ENCODE measurements around the gene TIMM23B. TPM values are rescaled to one million over a fixed set of nuclear protein-coding genes. Genes with fewer than 3 reads are reported as not detected.
"Not testable (repeated sequence)": the region's sequence is repeated elsewhere in the genome, so short reads cannot be mapped to it uniquely, and the experiment has no call there.

TIMM23B gene
- total RNA-seq, 2 experiments from 2014 or later: 18.5 to 19.6 TPM

- DNase-seq; H3K4me3 Mint-ChIP-seq; CTCF ChIA-PET; H3K4me1 Mint-ChIP-seq; H3K27ac Mint-ChIP-seq; H3K27me3 Mint-ChIP-seq; ATAC-seq; H3K36me3 Mint-ChIP-seq; H3K9me3 Mint-ChIP-seq (ENCODE audit: low read depth): not testable (repeated sequence)
These were observed 75.1 kb downstream of the TIMM23B start for GRCh38 chr10:50016926-50017325.

GRCh38 chr10:50017646-50018045, 75.8 kb downstream of the TIMM23B start:
- not testable (repeated sequence) for H3K9me3 Mint-ChIP-seq (ENCODE audit: low read depth); H3K27ac Mint-ChIP-seq; H3K4me3 Mint-ChIP-seq

GRCh38 chr10:50019279-50019678, 77.4 kb downstream of the TIMM23B start:
- H3K27me3 Mint-ChIP-seq; H3K36me3 Mint-ChIP-seq; H3K4me3 Mint-ChIP-seq; H3K4me1 Mint-ChIP-seq; ATAC-seq; DNase-seq; H3K9me3 Mint-ChIP-seq (ENCODE audit: low read depth); CTCF ChIA-PET; H3K27ac Mint-ChIP-seq: not testable (repeated sequence)

More at GRCh38 chr10:50017646-50018045, 75.8 kb downstream of the TIMM23B start:
- DNase-seq, H3K27me3 Mint-ChIP-seq, H3K36me3 Mint-ChIP-seq, ATAC-seq, H3K4me1 Mint-ChIP-seq, CTCF ChIA-PET: not testable (repeated sequence)

- ATAC-seq; H3K36me3 Mint-ChIP-seq; H3K4me3 Mint-ChIP-seq; H3K4me1 Mint-ChIP-seq; DNase-seq; H3K9me3 Mint-ChIP-seq (ENCODE audit: low read depth); CTCF ChIA-PET; H3K27ac Mint-ChIP-seq: not testable (repeated sequence)
- H3K27me3 Mint-ChIP-seq: peaks cover 21% of the 10 kb centered on the region
These were observed 78.7 kb downstream of the TIMM23B start for GRCh38 chr10:50020451-50021024.

- no peak overlapping the region for H3K27ac Mint-ChIP-seq
- no peaks in the 10 kb centered on the region for H3K4me1 Mint-ChIP-seq
- H3K36me3 Mint-ChIP-seq: no peaks in the 10 kb centered on the region
- CTCF ChIA-PET: no interaction called here
- no peak overlapping the region for H3K4me3 Mint-ChIP-seq
- no peaks in the 10 kb centered on the region for H3K9me3 Mint-ChIP-seq (ENCODE audit: low read depth)
- DNase-seq: no peak
- peaks cover 30% of the 10 kb centered on the region for H3K27me3 Mint-ChIP-seq
- ATAC-seq: no peak
These were observed 79.8 kb downstream of the TIMM23B start for GRCh38 chr10:50021646-50022045.

Other genes with a start within 250 kb of the TIMM23B start
- gene OGDHL, start 179.7 kb upstream of the TIMM23B start, total RNA-seq: under 1 TPM; 0.09 to 0.35 TPM
- gene PARG, start within 50 bp of the TIMM23B start, total RNA-seq: 10 to 100 TPM; 29.1 to 31.6 TPM
- 10 to 100 TPM; 15.8 to 23.5 TPM for gene AGAP6, start 46.4 kb downstream of the TIMM23B start, total RNA-seq
- gene WASHC2A, start 125.9 kb downstream of the TIMM23B start, total RNA-seq: 10 to 100 TPM; 32.5 to 33.3 TPM

Measured in activated CD8-positive, alpha-beta memory T cell treated with anti-CD3 and anti-CD28 coated beads, Interleukin-2, amount 10 ng/mL, durations not matched to agents 7 days and 5 days (primary cell).